Activated CD8-positive, alpha-beta memory T cell treated with anti-CD3 and anti-CD28 coated beads for 4 hours (primary cell): ENCODE measurements around the gene SORBS2.

ENCODE experiments used
- DNase-seq, 2 donors: peaks; one replicate each; pipeline ENCODE4 v3.0.0-alpha.2; 2020; ENCODE audit warnings: low read depth in 2 of 2

SORBS2 gene

GRCh38 chr4:185672151-185672550 lies 139.8 kb downstream of the SORBS2 start:
- DNase-seq = no peak

GRCh38 chr4:185671496-185671895 lies 140.5 kb downstream of the SORBS2 start:
- no peak for DNase-seq

- no peak for DNase-seq
Measured at GRCh38 chr4:185671066-185671465, 140.9 kb downstream of the SORBS2 start.

- DNase-seq = no peak
Measured at GRCh38 chr4:185669288-185669687, 142.7 kb downstream of the SORBS2 start.

GRCh38 chr4:185666156-185666555 lies 145.8 kb downstream of the SORBS2 start:
- DNase-seq = no peak

GRCh38 chr4:185665655-185666054 lies 146.3 kb downstream of the SORBS2 start:
- no peak for DNase-seq

GRCh38 chr4:185664481-185664880 lies 147.5 kb downstream of the SORBS2 start:
- no peak for DNase-seq

GRCh38 chr4:185662030-185662778 lies 149.8 kb downstream of the SORBS2 start:
- no peak for DNase-seq

- DNase-seq = no peak
Measured at GRCh38 chr4:185660340-185660739, 151.7 kb downstream of the SORBS2 start.

- no peak for DNase-seq
Measured at GRCh38 chr4:185657699-185658098, 154.3 kb downstream of the SORBS2 start.

- DNase-seq = no peak
Measured at GRCh38 chr4:185657183-185657582, 154.8 kb downstream of the SORBS2 start.

- DNase-seq = no peak
Measured at GRCh38 chr4:185656467-185656931, 155.5 kb downstream of the SORBS2 start.

GRCh38 chr4:185654965-185655554 lies 156.9 kb downstream of the SORBS2 start:
- no peak for DNase-seq

- no peak for DNase-seq
Measured at GRCh38 chr4:185654311-185654710, 157.7 kb downstream of the SORBS2 start.

GRCh38 chr4:185651851-185652250 lies 160.1 kb downstream of the SORBS2 start:
- DNase-seq = no peak

- DNase-seq = no peak
Measured at GRCh38 chr4:185651137-185651677, 160.8 kb downstream of the SORBS2 start.

- no peak for DNase-seq
Measured at GRCh38 chr4:185648631-185649030, 163.4 kb downstream of the SORBS2 start.

GRCh38 chr4:185645403-185645802 lies 166.6 kb downstream of the SORBS2 start:
- DNase-seq = no peak

GRCh38 chr4:185644408-185644807 lies 167.6 kb downstream of the SORBS2 start:
- no peak for DNase-seq

- no peak for DNase-seq
Measured at GRCh38 chr4:185642907-185643306, 169.1 kb downstream of the SORBS2 start.

GRCh38 chr4:185640811-185641675 lies 171.0 kb downstream of the SORBS2 start:
- DNase-seq = no peak
